GM12874 (cell line): ENCODE measurements around the gene ASPRV1.

ENCODE experiments used
- CTCF ChIP-seq: IDR thresholded peaks from 2 replicates; pipeline ENCODE4 v1.5.1; 2011; ENCODE audit warnings: low read depth, mild to moderate bottlenecking, control low read depth, low read length, moderate library complexity; ENCODE audit not compliant: insufficient read depth

ASPRV1 gene

GRCh38 chr2:69943000-69943842 is 18.2 kb downstream of the ASPRV1 start:
- TF ChIP-seq CTCF: no peak

GRCh38 chr2:69940691-69941090 is 20.7 kb downstream of the ASPRV1 start:
- TF ChIP-seq CTCF: no peak

- no peak for TF ChIP-seq CTCF
These were observed 21.7 kb downstream of the ASPRV1 start for GRCh38 chr2:69939722-69940121.

GRCh38 chr2:69937968-69938367 is 23.5 kb downstream of the ASPRV1 start:
- TF ChIP-seq CTCF: no peak

- TF ChIP-seq CTCF: no peak
These were observed 24.5 kb downstream of the ASPRV1 start for GRCh38 chr2:69936906-69937305.

- no peak for TF ChIP-seq CTCF
These were observed 26.4 kb downstream of the ASPRV1 start for GRCh38 chr2:69935011-69935410.

GRCh38 chr2:69934614-69934908 is 26.9 kb downstream of the ASPRV1 start:
- TF ChIP-seq CTCF: no peak
